Measurements from ENCODE around the gene DYRK2. TPM values are rescaled to one million over a fixed set of nuclear protein-coding genes. Genes with fewer than 3 reads are reported as not detected.

DYRK2 gene
- total RNA-seq, 1 donor from 2014 or later = 53.7 TPM

DNA sequence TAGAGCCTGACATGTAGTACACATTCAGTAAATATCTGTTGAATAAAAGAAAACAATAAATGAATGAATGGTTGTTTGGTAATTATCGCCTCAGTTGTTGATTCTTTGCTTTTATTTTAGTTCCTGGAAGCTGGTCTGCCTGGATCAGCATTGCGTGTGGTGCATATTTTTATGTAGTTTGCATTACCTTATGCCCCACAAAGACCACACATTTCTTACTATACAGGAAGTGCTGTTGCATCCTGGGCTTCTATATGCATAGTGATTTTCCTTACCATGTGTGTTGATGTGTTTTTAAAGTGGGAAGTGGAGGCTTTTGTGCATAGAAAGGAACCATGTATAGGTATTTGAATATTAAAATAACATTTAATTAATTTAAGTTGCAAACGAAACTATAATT, 43.6 kb downstream of the DYRK2 start:
- no peak overlapping the region for H3K4me3 Mint-ChIP-seq
- peaks cover 4% of the 10 kb centered on the region for H3K27me3 Mint-ChIP-seq (ENCODE audit: low read depth)
- DNase-seq (ENCODE audit: low spot score in 2 of 2, unreplicated experiment in 2 of 2) = no peak
- TF ChIP-seq CTCF (IDR thresholded peaks at IDR 0.05; ENCODE audit: unreplicated experiment) = no peak
- no peak overlapping the region for H3K27ac Mint-ChIP-seq
- H3K9me3 Mint-ChIP-seq = peaks cover 6% of the 10 kb centered on the region
- H3K36me3 Mint-ChIP-seq = peaks cover 3% of the 10 kb centered on the region
- peaks cover 4% of the 10 kb centered on the region for H3K4me1 Mint-ChIP-seq

DNA sequence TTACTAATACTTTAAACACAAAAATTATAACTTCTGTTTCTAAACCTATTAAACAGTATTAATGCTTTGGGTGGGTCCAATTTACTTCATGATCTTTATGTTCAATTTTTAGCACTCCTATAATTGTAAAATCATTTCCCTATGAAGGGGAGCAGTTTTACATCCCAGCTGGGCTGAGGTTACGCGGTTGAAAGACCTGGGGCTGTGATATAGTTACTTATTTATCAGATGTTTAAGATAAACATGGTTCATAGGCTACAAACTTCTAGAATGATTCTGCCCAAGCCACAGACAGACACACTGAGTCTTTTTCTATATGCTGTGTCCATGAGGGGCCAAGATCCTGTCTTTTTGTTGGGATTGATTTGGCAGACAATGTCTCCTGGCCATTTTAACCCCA, 44.4 kb downstream of the DYRK2 start:
- no peak for TF ChIP-seq CTCF (IDR thresholded peaks at IDR 0.05; ENCODE audit: unreplicated experiment)
- Mint-ChIP-seq H3K9me3 (no peaks in the 10 kb centered on the region), H3K27ac (no peak overlapping the region), H3K4me1 (peaks cover 4% of the 10 kb centered on the region), H3K36me3 (no peaks in the 10 kb centered on the region), H3K4me3 (no peak overlapping the region), H3K27me3 (ENCODE audit: low read depth) (peaks cover 4% of the 10 kb centered on the region)
- DNase-seq (ENCODE audit: low spot score in 2 of 2, unreplicated experiment in 2 of 2) = no peak

DNA sequence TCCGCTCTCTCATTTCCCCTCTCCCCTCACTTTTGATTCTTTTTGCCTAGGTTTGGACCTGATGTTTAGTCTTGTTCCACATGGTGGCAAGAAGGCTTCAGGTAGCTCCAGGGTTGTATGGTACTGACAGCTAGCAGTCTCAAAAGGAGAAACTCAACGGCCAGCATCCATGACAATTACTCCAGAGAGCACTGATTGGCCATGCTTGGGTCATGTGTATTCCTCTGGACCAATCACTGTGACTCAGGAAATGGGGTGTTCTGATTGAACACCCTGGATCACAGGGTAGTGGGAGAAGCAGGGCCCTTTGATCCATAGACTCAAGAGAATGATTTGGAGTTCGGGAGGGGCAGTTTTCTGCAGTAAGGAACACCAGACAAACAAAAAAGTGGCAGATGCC, 45.3 kb downstream of the DYRK2 start:
- DNase-seq (ENCODE audit: low spot score in 2 of 2, unreplicated experiment in 2 of 2) = no peak
- Mint-ChIP-seq H3K4me1 (peaks cover 4% of the 10 kb centered on the region), H3K27ac (no peak overlapping the region), H3K27me3 (ENCODE audit: low read depth) (peaks cover 4% of the 10 kb centered on the region), H3K9me3 (no peaks in the 10 kb centered on the region), H3K4me3 (no peak overlapping the region), H3K36me3 (no peaks in the 10 kb centered on the region)
- TF ChIP-seq CTCF (IDR thresholded peaks at IDR 0.05; ENCODE audit: unreplicated experiment) = no peak

DNA sequence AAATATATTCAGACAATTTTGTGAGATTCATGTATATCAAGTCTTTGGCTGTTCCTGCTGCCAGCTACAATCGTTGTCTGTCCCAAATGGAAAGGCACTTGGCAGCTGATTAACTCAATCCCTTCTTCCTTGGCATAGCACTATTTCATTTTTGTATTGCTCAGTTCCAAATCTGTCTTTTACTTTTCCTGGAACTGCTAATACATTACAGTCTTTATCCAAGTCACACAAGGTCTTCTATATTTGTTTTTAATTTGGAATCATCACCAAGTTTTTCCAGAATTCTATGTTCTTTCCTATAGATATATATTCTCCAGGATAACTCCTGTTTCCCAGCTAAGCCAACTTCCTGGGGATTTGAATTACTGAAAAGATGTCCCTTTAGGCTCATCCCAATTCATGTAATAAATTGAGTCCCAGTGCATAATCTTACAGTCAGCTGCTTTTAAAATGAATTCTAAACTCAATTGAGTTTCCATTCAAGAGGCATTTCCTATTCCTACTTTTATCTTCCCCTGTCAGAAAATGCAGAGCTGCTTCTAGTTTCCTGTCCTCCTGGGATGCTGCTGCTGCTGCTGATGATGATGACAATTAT, 45.9 kb downstream of the DYRK2 start:
- Mint-ChIP-seq H3K27me3 (ENCODE audit: low read depth) (peaks cover 4% of the 10 kb centered on the region), H3K27ac (no peak overlapping the region)

GRCh38 chr12:67695974-67696373, 47.4 kb downstream of the DYRK2 start:
- Mint-ChIP-seq H3K36me3 (no peaks in the 10 kb centered on the region), H3K4me3 (no peak overlapping the region), H3K27ac (no peak overlapping the region), H3K27me3 (ENCODE audit: low read depth) (peaks cover 4% of the 10 kb centered on the region), H3K4me1 (peaks cover 2% of the 10 kb centered on the region), H3K9me3 (no peaks in the 10 kb centered on the region)
- no peak for TF ChIP-seq CTCF (IDR thresholded peaks at IDR 0.05; ENCODE audit: unreplicated experiment)
- no peak for DNase-seq (ENCODE audit: low spot score in 2 of 2, unreplicated experiment in 2 of 2)

More for the DNA sequence above, 45.9 kb downstream of the DYRK2 start:
- Mint-ChIP-seq H3K4me1 (peaks cover 4% of the 10 kb centered on the region), H3K4me3 (no peak overlapping the region), H3K36me3 (no peaks in the 10 kb centered on the region), H3K9me3 (no peaks in the 10 kb centered on the region)
- no peak for TF ChIP-seq CTCF (IDR thresholded peaks at IDR 0.05; ENCODE audit: unreplicated experiment)
- no peak for DNase-seq (ENCODE audit: low spot score in 2 of 2, unreplicated experiment in 2 of 2)

DNA sequence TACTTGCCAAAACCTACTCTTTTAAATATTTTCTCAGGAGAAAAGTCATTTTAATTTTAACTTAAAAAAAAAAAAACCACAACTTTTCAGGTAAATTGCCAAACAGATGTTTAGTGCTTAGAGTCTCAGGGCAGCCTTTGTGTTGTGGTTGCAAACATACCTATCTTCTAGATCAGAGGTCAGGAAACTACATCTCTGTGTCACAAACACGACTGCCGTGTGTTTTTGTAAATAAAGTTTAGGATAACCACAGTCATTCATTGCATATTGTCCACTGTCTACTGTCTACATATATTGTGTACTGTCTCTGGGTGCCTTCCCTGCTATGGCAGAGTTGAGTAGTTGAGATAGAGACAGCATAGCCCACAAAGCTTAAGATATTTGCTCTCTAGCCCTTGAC, 48.9 kb downstream of the DYRK2 start:
- no peak for TF ChIP-seq CTCF (IDR thresholded peaks at IDR 0.05; ENCODE audit: unreplicated experiment)
- Mint-ChIP-seq H3K27me3 (ENCODE audit: low read depth) (peaks cover 4% of the 10 kb centered on the region), H3K4me3 (no peak overlapping the region), H3K27ac (no peak overlapping the region), H3K9me3 (no peaks in the 10 kb centered on the region), H3K4me1 (no peaks in the 10 kb centered on the region), H3K36me3 (no peaks in the 10 kb centered on the region)
- no peak for DNase-seq (ENCODE audit: low spot score in 2 of 2, unreplicated experiment in 2 of 2)
